GM12878 (cell line): ENCODE results near the gene HOXD11. TPM values are rescaled to one million over a fixed set of nuclear protein-coding genes. Genes with fewer than 3 reads are reported as not detected.

Source experiments
- ATAC-seq: fragments of 200-7000 bp; cut with Tn5 transposase; 3 replicates; pipeline ENCODE4 v1.9.1; 2020; ENCODE audit warnings: mild to moderate bottlenecking, moderate library complexity
- BruUV-seq: library from RNA; stranded (reverse); fragments of 400-500 nt; replicated peaks from 2 replicates; lab custom pipeline; 2021; lab: Mats Ljungman, UMichigan
- CTCF ChIA-PET: fragments of 300-600 bp; sonication (Branson Sonifier 250); formaldehyde crosslinking; extraction: SDS; loops from one replicate; lab custom pipeline; 2021; ENCODE audit warnings: inconsistent platforms; lab: Yijun Ruan, JAX
- POLR2A ChIA-PET: fragments of 350-600 bp; formaldehyde crosslinking; extraction: SDS; loops from one replicate; lab custom pipeline; 2021; ENCODE audit warnings: inconsistent platforms; lab: Charles Lee
- RAD21 ChIA-PET: fragments of 300-600 bp; sonication (Branson Sonifier 250); formaldehyde crosslinking; loops from one replicate; lab custom pipeline; 2023; ENCODE audit warnings: antibody characterized with exemption; ENCODE audit not compliant: unreplicated experiment; lab: Charles Lee
- SMC1A ChIA-PET: fragments of 300-600 bp; sonication (Branson Sonifier 250); formaldehyde crosslinking; loops from one replicate; lab custom pipeline; 2023; ENCODE audit not compliant: unreplicated experiment, uncharacterized antibody; lab: Charles Lee
- DNase-seq: peaks from one replicate; pipeline ENCODE4 v3.0.0-alpha.2; 2011; ENCODE audit warnings: low read depth, low spot score
- FAIRE-seq: peaks from 3 replicates; lab custom pipeline; 2011; peaks lifted over from hg19 to GRCh38; lab: Jason Lieb, UNC
- H2AFZ ChIP-seq: 2 replicates; pipeline ENCODE4 v1.6.0; 2011; ENCODE audit warnings: low read depth, low read length, control low read depth; ENCODE audit not compliant: control insufficient read depth
- H3K27ac ChIP-seq: 2 replicates; pipeline ENCODE4 v1.5.1; 2011; ENCODE audit warnings: control low read depth; ENCODE audit not compliant: control insufficient read depth, insufficient read depth
- H3K27me3 ChIP-seq, 2 experiments: replicated peaks in 1 of 2; 2 replicates each; pipeline versions ENCODE4 v1.6.0 to v1.6.1; 2011; ENCODE audit warnings: low read length in 1 of 2; ENCODE audit not compliant: control insufficient read depth in 2 of 2, insufficient read depth in 2 of 2
- H3K36me3 ChIP-seq, 2 experiments: 2 replicates each; pipeline ENCODE4 v1.5.1; 2011; ENCODE audit warnings: low read length in 1 of 2; ENCODE audit not compliant: control insufficient read depth in 2 of 2, insufficient read depth in 2 of 2
- H3K4me1 ChIP-seq: 2 replicates; pipeline ENCODE4 v1.6.1; 2011; ENCODE audit warnings: mild to moderate bottlenecking, low read length, moderate library complexity, mixed read lengths; ENCODE audit not compliant: control insufficient read depth, insufficient read depth
- H3K4me2 ChIP-seq: 2 replicates; pipeline ENCODE4 v1.6.0; 2011; ENCODE audit warnings: control low read depth; ENCODE audit not compliant: control insufficient read depth, insufficient read depth
- H3K4me3 ChIP-seq: fragments of 200-600 bp; sonication (generic); 2 replicates; pipeline ENCODE4 v1.5.1; 2016
- H3K79me2 ChIP-seq: 2 replicates; pipeline ENCODE4 v1.6.0; 2011; ENCODE audit warnings: low read length; ENCODE audit not compliant: control insufficient read depth, insufficient read depth
- H3K9ac ChIP-seq: 2 replicates; pipeline ENCODE4 v1.8.0; 2011; ENCODE audit warnings: low read length, control low read depth, mixed read lengths; ENCODE audit not compliant: control insufficient read depth, insufficient read depth
- H3K9me3 ChIP-seq: replicated peaks from 3 replicates; pipeline ENCODE4 v1.5.1; 2011; ENCODE audit warnings: mild to moderate bottlenecking, low read length; ENCODE audit not compliant: control insufficient read depth, insufficient read depth
- H4K20me1 ChIP-seq: 2 replicates; pipeline ENCODE4 v1.6.0; 2011; ENCODE audit not compliant: control insufficient read depth, insufficient read depth
- BRCA1 ChIP-seq: IDR thresholded peaks from 2 replicates; pipeline ENCODE4 v1.6.1; 2011; ENCODE audit warnings: low read depth, low read length, improper control_type of control experiment
- CBX5 ChIP-seq: sonication (generic); IDR thresholded peaks from 2 replicates; pipeline ENCODE4 v1.6.1; 2016; ENCODE audit warnings: low read depth, moderate library complexity, mild to moderate bottlenecking, inconsistent platforms
- CHD4 ChIP-seq: fragments of 200-600 bp; sonication (generic); IDR thresholded peaks from 2 replicates; pipeline ENCODE4 v1.6.1; 2016; ENCODE audit warnings: mild to moderate bottlenecking
- IKZF1 ChIP-seq: fragments of 450-650 bp; conservative IDR thresholded peaks from 2 replicates; pipeline ENCODE4 v1.6.1; 2017; ENCODE audit warnings: antibody characterized with exemption, mild to moderate bottlenecking
- IRF4 ChIP-seq: IDR thresholded peaks from 2 replicates; pipeline ENCODE4 v1.6.1; 2011; ENCODE audit warnings: low read depth, low read length
- JUNB ChIP-seq: IDR thresholded peaks from 2 replicates; pipeline ENCODE4 v1.6.1; 2016; ENCODE audit warnings: antibody characterized with exemption, mild to moderate bottlenecking
- MYB ChIP-seq: fragments of 150-350 bp; IDR thresholded peaks from 2 replicates; pipeline ENCODE4 v1.6.1; 2014; ENCODE audit warnings: mild to moderate bottlenecking, low read depth, low read length, borderline replicate concordance
- NKRF ChIP-seq: fragments of 450-650 bp; conservative IDR thresholded peaks from 2 replicates; pipeline ENCODE4 v1.6.1; 2017; ENCODE audit warnings: mild to moderate bottlenecking, moderate library complexity
- NR2F1 ChIP-seq: fragments of 450-650 bp; conservative IDR thresholded peaks from 2 replicates; pipeline ENCODE4 v1.6.1; 2017; ENCODE audit warnings: mild to moderate bottlenecking
- RELA ChIP-seq: fragments of 450-650 bp; IDR thresholded peaks from 2 replicates; pipeline ENCODE4 v1.8.0; 2014; ENCODE audit warnings: borderline replicate concordance; ENCODE audit not compliant: partially characterized antibody
- TAF1 ChIP-seq: IDR thresholded peaks from 2 replicates; pipeline ENCODE4 v1.6.1; 2011; ENCODE audit warnings: mild to moderate bottlenecking, low read depth, low read length, borderline replicate concordance
- ZNF24 ChIP-seq: fragments of 450-650 bp; IDR thresholded peaks from 2 replicates; pipeline ENCODE4 v1.6.1; 2017; ENCODE audit warnings: antibody characterized with exemption, mild to moderate bottlenecking
- WGBS: methylation state at CpG from one replicate; pipeline ENCODE4 v1.1.6; 2016; ENCODE audit warnings: low lambda C conversion rate; ENCODE audit not compliant: insufficient replicate concordance, insufficient coverage; ENCODE audit errors: missing lambda C conversion rate; 5-methylcytosine and 5-hydroxymethylcytosine counted together
- in situ Hi-C: fragments of 300-500 bp; cut with MboI; formaldehyde crosslinking; loops from 9 replicates; pipeline ENCODE4 v1.14.3; 2018; ENCODE audit warnings: mixed read lengths
- intact Hi-C: fragments of 100-400 bp; cut with micrococcal nuclease; formaldehyde crosslinking; loops from one replicate; pipeline ENCODE4 v1.14.2; 2022; ENCODE audit not compliant: unreplicated experiment
- polyA plus RNA-seq, 11 experiments: library from polyadenylated mRNA; depleted of rRNA in 4 of 11; unstranded in 6 of 11; stranded (reverse) in 5 of 11; fragments of >200 nt; fragmentation: Nextera tagmentation in 4 of 11; fragmentation: Illumina TruSeq in 1 of 11; extraction: Ambion mirVana in 4 of 11; extraction: Trizol in 1 of 11; gene quantifications; 1 replicate in 1 of 11; 2 replicates in 10 of 11; pipeline versions ENCODE4 v1.2.1 to v1.2.3, GENCODE V29; 2011 to 2016; ENCODE audit warnings: inconsistent platforms in 2 of 11, missing spikeins in 2 of 11, low read depth in 1 of 11
- total RNA-seq, 4 experiments: library from RNA; depleted of rRNA in 3 of 4; stranded (reverse); fragments of >200 nt in 3 of 4; fragmentation: Illumina TruSeq in 1 of 4; extraction: Trizol in 1 of 4; gene quantifications; 2 replicates each; pipeline versions ENCODE4 v1.2.1 to v1.2.3, GENCODE V29; 2013 to 2021
- TF ChIP-seq, protein P1 (sequence below): fragments of 150-350 bp; IDR thresholded peaks from 2 replicates; pipeline ENCODE4 v1.6.1; 2016; ENCODE audit warnings: low read depth, low read length
- TF ChIP-seq, protein P2 (sequence below): IDR thresholded peaks from 2 replicates; pipeline ENCODE4 v1.6.1; 2012; ENCODE audit warnings: low read depth, low read length, improper control_type of control experiment

The HOXD11 gene
- total and polyA plus RNA-seq, 10 of the 15 experiments (the other 5 are each of a cell fraction or from before 2014, with no cell fraction given) = not detected

- in situ Hi-C loops (no loop called here), intact Hi-C loops (no loop called here)
- ChIA-PET CTCF (interaction anchor here (0.7 kb wide), 1 partner anchor 964 kb away, joined by 3 read pairs; no protein-coding TSS in a partner anchor), POLR2A (no interaction called here), RAD21 (no interaction called here), SMC1A (interaction anchor here (0.7 kb wide), 1 partner anchor 459 kb away, joined by 3 read pairs; no protein-coding TSS in a partner anchor)
- H3K9me3 ChIP-seq = no peaks in the 10 kb centered on the region
- peaks cover 9 to 30% of the 10 kb centered on the region in 2 experiments for H3K27me3 ChIP-seq
- no peak overlapping the region for H3K9ac ChIP-seq
- H3K36me3 ChIP-seq = no peaks in the 10 kb centered on the region
- H3K27ac ChIP-seq = no peak overlapping the region
- no peaks in the 10 kb centered on the region for H4K20me1 ChIP-seq
- no peak for FAIRE-seq
- no peak overlapping the region for H3K4me3 ChIP-seq
- no peaks in the 10 kb centered on the region for H3K79me2 ChIP-seq
- H3K4me2 ChIP-seq = no peak overlapping the region
- 42% methylated on average over 31 of the region's 31 CpGs for WGBS
- H3K4me1 ChIP-seq = no peaks in the 10 kb centered on the region
- DNase-seq = no peak
- H2AFZ ChIP-seq = no peak overlapping the region
- BruUV-seq = no TSS peak
- ATAC-seq = no peak
- TF ChIP-seq MYB (no peak), ZNF24 (no peak), JUNB (no peak), TAF1 (no peak), CHD4 (no peak), NKRF (no peak), BRCA1 (no peak), IRF4 (no peak), CBX5 (no peak), RELA (no peak), IKZF1 (no peak), NR2F1 (no peak)
- TF ChIP-seq, protein P1, sequence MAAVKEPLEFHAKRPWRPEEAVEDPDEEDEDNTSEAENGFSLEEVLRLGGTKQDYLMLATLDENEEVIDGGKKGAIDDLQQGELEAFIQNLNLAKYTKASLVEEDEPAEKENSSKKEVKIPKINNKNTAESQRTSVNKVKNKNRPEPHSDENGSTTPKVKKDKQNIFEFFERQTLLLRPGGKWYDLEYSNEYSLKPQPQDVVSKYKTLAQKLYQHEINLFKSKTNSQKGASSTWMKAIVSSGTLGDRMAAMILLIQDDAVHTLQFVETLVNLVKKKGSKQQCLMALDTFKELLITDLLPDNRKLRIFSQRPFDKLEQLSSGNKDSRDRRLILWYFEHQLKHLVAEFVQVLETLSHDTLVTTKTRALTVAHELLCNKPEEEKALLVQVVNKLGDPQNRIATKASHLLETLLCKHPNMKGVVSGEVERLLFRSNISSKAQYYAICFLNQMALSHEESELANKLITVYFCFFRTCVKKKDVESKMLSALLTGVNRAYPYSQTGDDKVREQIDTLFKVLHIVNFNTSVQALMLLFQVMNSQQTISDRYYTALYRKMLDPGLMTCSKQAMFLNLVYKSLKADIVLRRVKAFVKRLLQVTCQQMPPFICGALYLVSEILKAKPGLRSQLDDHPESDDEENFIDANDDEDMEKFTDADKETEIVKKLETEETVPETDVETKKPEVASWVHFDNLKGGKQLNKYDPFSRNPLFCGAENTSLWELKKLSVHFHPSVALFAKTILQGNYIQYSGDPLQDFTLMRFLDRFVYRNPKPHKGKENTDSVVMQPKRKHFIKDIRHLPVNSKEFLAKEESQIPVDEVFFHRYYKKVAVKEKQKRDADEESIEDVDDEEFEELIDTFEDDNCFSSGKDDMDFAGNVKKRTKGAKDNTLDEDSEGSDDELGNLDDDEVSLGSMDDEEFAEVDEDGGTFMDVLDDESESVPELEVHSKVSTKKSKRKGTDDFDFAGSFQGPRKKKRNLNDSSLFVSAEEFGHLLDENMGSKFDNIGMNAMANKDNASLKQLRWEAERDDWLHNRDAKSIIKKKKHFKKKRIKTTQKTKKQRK = no peak
- TF ChIP-seq, protein P2, sequence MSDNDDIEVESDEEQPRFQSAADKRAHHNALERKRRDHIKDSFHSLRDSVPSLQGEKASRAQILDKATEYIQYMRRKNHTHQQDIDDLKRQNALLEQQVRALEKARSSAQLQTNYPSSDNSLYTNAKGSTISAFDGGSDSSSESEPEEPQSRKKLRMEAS = no peak
These were observed 15.5 kb upstream of the HOXD11 start for GRCh38 chr2:176091329-176092258.
